ENCODE data around the gene OR11G2. TPM values are rescaled to one million over a fixed set of nuclear protein-coding genes. Genes with fewer than 3 reads are reported as not detected.
"Not testable (repeated sequence)": the region's sequence is repeated elsewhere in the genome, so short reads cannot be mapped to it uniquely, and the experiment has no call there.

The OR11G2 gene, protein sequence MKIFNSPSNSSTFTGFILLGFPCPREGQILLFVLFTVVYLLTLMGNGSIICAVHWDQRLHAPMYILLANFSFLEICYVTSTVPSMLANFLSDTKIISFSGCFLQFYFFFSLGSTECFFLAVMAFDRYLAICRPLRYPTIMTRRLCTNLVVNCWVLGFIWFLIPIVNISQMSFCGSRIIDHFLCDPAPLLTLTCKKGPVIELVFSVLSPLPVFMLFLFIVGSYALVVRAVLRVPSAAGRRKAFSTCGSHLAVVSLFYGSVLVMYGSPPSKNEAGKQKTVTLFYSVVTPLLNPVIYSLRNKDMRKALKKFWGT
- total RNA-seq: not detected

DNA sequence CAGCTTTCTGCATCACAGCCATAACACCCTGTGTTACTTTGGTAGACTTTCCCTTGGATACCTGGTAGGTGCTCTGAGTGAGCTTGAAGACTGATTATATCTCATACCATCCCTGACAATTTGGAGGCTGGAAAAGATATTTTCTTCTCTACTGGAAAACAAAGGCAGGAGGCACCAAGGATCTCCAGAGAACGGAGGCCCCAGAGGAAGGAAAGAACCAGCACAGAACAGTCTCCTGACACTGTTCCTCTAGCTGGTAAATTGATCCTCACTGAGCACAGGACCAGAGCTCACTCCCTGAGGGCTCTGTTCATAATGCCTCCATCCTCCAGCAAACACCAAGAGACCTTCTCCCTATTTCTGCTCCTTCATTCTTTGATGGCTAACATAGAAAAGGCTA is at the start of gene OR11G2:
OR11G2 (plus strand) TSS at position 301 of the 400 bp plus-strand sequence. CDS start 6,542 bp downstream, outside the sequence.
- H3K36me3 ChIP-seq (ENCODE audit: control insufficient read depth in 3 of 3, insufficient read depth in 3 of 3, low read length in 3 of 3): no peaks in the 10 kb centered on the region
- H3K9me3 ChIP-seq (ENCODE audit: control insufficient read depth in 3 of 3, low read length in 3 of 3): no peaks in the 10 kb centered on the region
- H3K4me1 ChIP-seq (ENCODE audit: control insufficient read depth in 3 of 3, insufficient read depth in 3 of 3, low read length in 3 of 3): no peaks in the 10 kb centered on the region
- H3K4me3 ChIP-seq (ENCODE audit: low read length in 3 of 3): no peak within 1 kb of the TSS
- no peak within 1 kb of the TSS for H3K27ac ChIP-seq (ENCODE audit: low read depth, low read length)
- no peak within 1 kb of the TSS for H3K9ac ChIP-seq (ENCODE audit: low read depth in 1 of 3, low read length in 3 of 3)
- H3K27me3 ChIP-seq (ENCODE audit: control insufficient read depth in 3 of 3, insufficient read depth in 3 of 3, low read length in 3 of 3): no peaks in the 10 kb centered on the region

GRCh38 chr14:20143911-20144310 is 46.8 kb upstream of the OR11G2 start:
- no peak overlapping the region for H3K4me3 ChIP-seq (ENCODE audit: low read length in 3 of 3)

DNA sequence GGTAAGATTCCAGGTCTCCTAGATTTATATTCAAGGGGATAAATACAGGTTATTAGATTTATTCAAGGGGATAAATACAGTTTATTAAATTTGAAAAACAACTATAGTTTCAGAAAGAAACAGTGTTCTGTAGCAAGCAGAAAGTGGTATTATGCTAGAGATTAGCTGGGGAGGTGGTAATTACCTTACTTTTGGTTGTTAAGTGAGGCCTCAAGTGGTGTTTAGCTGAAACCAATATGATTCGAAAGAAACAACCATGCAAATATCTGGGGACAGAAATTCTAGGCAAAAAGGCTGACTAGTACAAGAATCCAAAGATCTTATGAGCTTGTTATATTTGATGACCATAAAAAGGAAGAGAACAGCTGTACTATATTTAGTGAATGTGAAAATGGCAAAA is 45.9 kb upstream of the OR11G2 start:
- Histone ChIP-seq H3K4me3 (ENCODE audit: low read length in 3 of 3) (no peak overlapping the region), H3K36me3 (ENCODE audit: control insufficient read depth in 3 of 3, insufficient read depth in 3 of 3, low read length in 3 of 3) (no peaks in the 10 kb centered on the region), H3K9ac (ENCODE audit: low read depth in 1 of 3, low read length in 3 of 3) (no peak overlapping the region), H3K9me3 (ENCODE audit: control insufficient read depth in 3 of 3, low read length in 3 of 3) (no peaks in the 10 kb centered on the region), H3K4me1 (ENCODE audit: control insufficient read depth in 3 of 3, insufficient read depth in 3 of 3, low read length in 3 of 3) (no peaks in the 10 kb centered on the region), H3K27ac (ENCODE audit: low read depth, low read length) (no peak overlapping the region), H3K27me3 (ENCODE audit: control insufficient read depth in 3 of 3, insufficient read depth in 3 of 3, low read length in 3 of 3) (no peaks in the 10 kb centered on the region)

More at GRCh38 chr14:20143911-20144310, 46.8 kb upstream of the OR11G2 start:
- no peaks in the 10 kb centered on the region for H3K9me3 ChIP-seq (ENCODE audit: control insufficient read depth in 3 of 3, low read length in 3 of 3)
- H3K4me1 ChIP-seq (ENCODE audit: control insufficient read depth in 3 of 3, insufficient read depth in 3 of 3, low read length in 3 of 3): no peaks in the 10 kb centered on the region
- H3K27ac ChIP-seq (ENCODE audit: low read depth, low read length): no peak overlapping the region
- no peaks in the 10 kb centered on the region for H3K27me3 ChIP-seq (ENCODE audit: control insufficient read depth in 3 of 3, insufficient read depth in 3 of 3, low read length in 3 of 3)
- no peak overlapping the region for H3K9ac ChIP-seq (ENCODE audit: low read depth in 1 of 3, low read length in 3 of 3)
- no peaks in the 10 kb centered on the region for H3K36me3 ChIP-seq (ENCODE audit: control insufficient read depth in 3 of 3, insufficient read depth in 3 of 3, low read length in 3 of 3)

DNA sequence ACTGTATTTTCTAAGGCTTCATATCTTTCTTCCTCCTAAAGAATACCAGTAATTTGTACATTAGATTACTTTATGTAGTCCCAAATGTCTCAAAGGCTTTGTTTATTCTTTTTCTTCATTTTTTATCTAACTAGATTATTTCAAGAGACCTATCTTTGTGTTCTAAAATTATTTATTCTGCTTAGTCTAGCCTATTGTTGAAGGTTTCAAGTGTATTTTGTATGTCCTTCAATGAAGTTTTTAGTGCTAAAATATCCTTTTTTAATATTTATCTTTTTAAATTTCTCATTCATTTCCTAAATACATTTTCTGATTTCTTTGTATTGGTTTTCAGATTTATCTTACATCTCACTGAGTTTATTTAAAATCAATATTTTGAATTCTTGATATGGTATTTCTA is 26.2 kb upstream of the OR11G2 start:
- Histone ChIP-seq H3K36me3 (ENCODE audit: control insufficient read depth in 3 of 3, insufficient read depth in 3 of 3, low read length in 3 of 3) (no peaks in the 10 kb centered on the region), H3K4me1 (ENCODE audit: control insufficient read depth in 3 of 3, insufficient read depth in 3 of 3, low read length in 3 of 3) (no peaks in the 10 kb centered on the region), H3K27ac (ENCODE audit: low read depth, low read length) (no peak overlapping the region), H3K27me3 (ENCODE audit: control insufficient read depth in 3 of 3, insufficient read depth in 3 of 3, low read length in 3 of 3) (no peaks in the 10 kb centered on the region), H3K9me3 (ENCODE audit: control insufficient read depth in 3 of 3, low read length in 3 of 3) (peaks cover 0 to 8% (median 4%) of the 10 kb centered on the region in 3 donors), H3K9ac (ENCODE audit: low read depth in 1 of 3, low read length in 3 of 3) (no peak overlapping the region), H3K4me3 (ENCODE audit: low read length in 3 of 3) (no peak overlapping the region)

- Histone ChIP-seq H3K9me3 (ENCODE audit: control insufficient read depth in 3 of 3, low read length in 3 of 3) (peaks cover 0 to 8% (median 4%) of the 10 kb centered on the region in 3 donors), H3K9ac (ENCODE audit: low read depth in 1 of 3, low read length in 3 of 3) (no peak overlapping the region), H3K27ac (ENCODE audit: low read depth, low read length) (no peak overlapping the region)
Observed at GRCh38 chr14:20167091-20167490, 23.6 kb upstream of the OR11G2 start.

GRCh38 chr14:20169852-20170251 is 20.8 kb upstream of the OR11G2 start:
- not testable (repeated sequence) for H3K36me3 ChIP-seq (ENCODE audit: control insufficient read depth in 3 of 3, insufficient read depth in 3 of 3, low read length in 3 of 3); H3K27ac ChIP-seq (ENCODE audit: low read depth, low read length); H3K4me3 ChIP-seq (ENCODE audit: low read length in 3 of 3); H3K9me3 ChIP-seq (ENCODE audit: control insufficient read depth in 3 of 3, low read length in 3 of 3); H3K9ac ChIP-seq (ENCODE audit: low read depth in 1 of 3, low read length in 3 of 3); H3K27me3 ChIP-seq (ENCODE audit: control insufficient read depth in 3 of 3, insufficient read depth in 3 of 3, low read length in 3 of 3); H3K4me1 ChIP-seq (ENCODE audit: control insufficient read depth in 3 of 3, insufficient read depth in 3 of 3, low read length in 3 of 3)

More at GRCh38 chr14:20167091-20167490, 23.6 kb upstream of the OR11G2 start:
- Histone ChIP-seq H3K27me3 (ENCODE audit: control insufficient read depth in 3 of 3, insufficient read depth in 3 of 3, low read length in 3 of 3) (no peaks in the 10 kb centered on the region), H3K36me3 (ENCODE audit: control insufficient read depth in 3 of 3, insufficient read depth in 3 of 3, low read length in 3 of 3) (no peaks in the 10 kb centered on the region), H3K4me1 (ENCODE audit: control insufficient read depth in 3 of 3, insufficient read depth in 3 of 3, low read length in 3 of 3) (no peaks in the 10 kb centered on the region), H3K4me3 (ENCODE audit: low read length in 3 of 3) (no peak overlapping the region)

DNA sequence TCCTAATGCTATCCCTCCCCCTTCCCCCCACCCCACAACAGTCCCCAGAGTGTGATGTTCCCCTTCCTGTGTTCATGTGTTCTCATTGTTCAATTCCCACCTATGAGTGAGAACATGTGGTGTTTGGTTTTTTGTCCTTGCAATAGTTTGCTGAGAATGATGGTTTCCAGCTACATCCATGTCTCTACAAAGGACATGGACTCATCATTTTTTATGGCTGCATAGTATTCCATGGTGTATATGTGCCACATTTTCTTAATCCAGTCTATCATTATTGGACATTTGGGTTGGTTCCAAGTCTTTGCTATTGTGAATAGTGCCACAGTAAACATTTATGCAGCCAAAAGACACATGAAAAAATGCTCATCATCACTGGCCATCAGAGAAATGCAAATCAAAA is 16.5 kb upstream of the OR11G2 start:
- H3K36me3 ChIP-seq (ENCODE audit: control insufficient read depth in 3 of 3, insufficient read depth in 3 of 3, low read length in 3 of 3); H3K9me3 ChIP-seq (ENCODE audit: control insufficient read depth in 3 of 3, low read length in 3 of 3); H3K4me1 ChIP-seq (ENCODE audit: control insufficient read depth in 3 of 3, insufficient read depth in 3 of 3, low read length in 3 of 3); H3K9ac ChIP-seq (ENCODE audit: low read depth in 1 of 3, low read length in 3 of 3); H3K4me3 ChIP-seq (ENCODE audit: low read length in 3 of 3); H3K27me3 ChIP-seq (ENCODE audit: control insufficient read depth in 3 of 3, insufficient read depth in 3 of 3, low read length in 3 of 3); H3K27ac ChIP-seq (ENCODE audit: low read depth, low read length): not testable (repeated sequence)

DNA sequence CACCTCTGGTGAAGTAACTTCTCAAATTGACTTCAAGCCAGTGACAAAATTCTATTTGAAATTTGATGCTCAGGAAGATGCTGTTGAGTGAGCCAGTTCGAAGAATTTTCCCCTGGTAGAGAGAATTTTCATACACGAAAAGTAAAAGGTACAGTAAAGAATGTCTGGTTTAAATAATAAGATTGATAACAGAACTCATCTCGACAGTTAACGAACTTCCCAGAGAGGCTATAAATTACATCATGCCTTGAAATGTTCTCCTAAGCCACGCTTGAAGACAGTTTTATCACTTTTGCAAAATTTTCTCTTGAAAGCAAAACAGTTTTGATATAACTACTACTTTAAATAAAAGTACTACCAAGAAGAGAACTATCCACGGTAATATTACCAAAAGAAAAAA is 14.4 kb upstream of the OR11G2 start:
- Histone ChIP-seq H3K4me1 (ENCODE audit: control insufficient read depth in 3 of 3, insufficient read depth in 3 of 3, low read length in 3 of 3) (no peaks in the 10 kb centered on the region), H3K9ac (ENCODE audit: low read depth in 1 of 3, low read length in 3 of 3) (no peak overlapping the region), H3K27me3 (ENCODE audit: control insufficient read depth in 3 of 3, insufficient read depth in 3 of 3, low read length in 3 of 3) (no peaks in the 10 kb centered on the region), H3K9me3 (ENCODE audit: control insufficient read depth in 3 of 3, low read length in 3 of 3) (no peaks in the 10 kb centered on the region), H3K27ac (ENCODE audit: low read depth, low read length) (no peak overlapping the region), H3K4me3 (ENCODE audit: low read length in 3 of 3) (no peak overlapping the region), H3K36me3 (ENCODE audit: control insufficient read depth in 3 of 3, insufficient read depth in 3 of 3, low read length in 3 of 3) (no peaks in the 10 kb centered on the region)

GRCh38 chr14:20177433-20177974 is 13.2 kb upstream of the OR11G2 start:
- no peaks in the 10 kb centered on the region for H3K27me3 ChIP-seq (ENCODE audit: control insufficient read depth in 3 of 3, insufficient read depth in 3 of 3, low read length in 3 of 3)
- H3K9ac ChIP-seq (ENCODE audit: low read depth in 1 of 3, low read length in 3 of 3): no peak overlapping the region
- no peaks in the 10 kb centered on the region for H3K9me3 ChIP-seq (ENCODE audit: control insufficient read depth in 3 of 3, low read length in 3 of 3)
- H3K36me3 ChIP-seq (ENCODE audit: control insufficient read depth in 3 of 3, insufficient read depth in 3 of 3, low read length in 3 of 3): no peaks in the 10 kb centered on the region
- no peak overlapping the region for H3K4me3 ChIP-seq (ENCODE audit: low read length in 3 of 3)
- H3K27ac ChIP-seq (ENCODE audit: low read depth, low read length): no peak overlapping the region
- no peaks in the 10 kb centered on the region for H3K4me1 ChIP-seq (ENCODE audit: control insufficient read depth in 3 of 3, insufficient read depth in 3 of 3, low read length in 3 of 3)

GRCh38 chr14:20179218-20179617 is 11.5 kb upstream of the OR11G2 start:
- no peak overlapping the region for H3K27ac ChIP-seq (ENCODE audit: low read depth, low read length)
- no peak overlapping the region for H3K9ac ChIP-seq (ENCODE audit: low read depth in 1 of 3, low read length in 3 of 3)

More at GRCh38 chr14:20179218-20179617, 11.5 kb upstream of the OR11G2 start:
- Histone ChIP-seq H3K9me3 (ENCODE audit: control insufficient read depth in 3 of 3, low read length in 3 of 3) (no peaks in the 10 kb centered on the region), H3K4me1 (ENCODE audit: control insufficient read depth in 3 of 3, insufficient read depth in 3 of 3, low read length in 3 of 3) (no peaks in the 10 kb centered on the region), H3K27me3 (ENCODE audit: control insufficient read depth in 3 of 3, insufficient read depth in 3 of 3, low read length in 3 of 3) (no peaks in the 10 kb centered on the region), H3K36me3 (ENCODE audit: control insufficient read depth in 3 of 3, insufficient read depth in 3 of 3, low read length in 3 of 3) (no peaks in the 10 kb centered on the region), H3K4me3 (ENCODE audit: low read length in 3 of 3) (no peak overlapping the region)
